Measurements from ENCODE around the gene UBA52. TPM values are rescaled to one million over a fixed set of nuclear protein-coding genes. Genes with fewer than 3 reads are reported as not detected.
"Not testable (repeated sequence)": the region's sequence is repeated elsewhere in the genome, so short reads cannot be mapped to it uniquely, and the experiment has no call there.

UBA52 gene
- 647 and 755 TPM in 2 replicates for total RNA-seq (2014; rRNA removed; shearing (Covaris generic))
- polyA plus RNA-seq (2016; fragmentation: Nextera tagmentation; extraction: Ambion mirVana) = 708 and 711 TPM in 2 replicates

DNA sequence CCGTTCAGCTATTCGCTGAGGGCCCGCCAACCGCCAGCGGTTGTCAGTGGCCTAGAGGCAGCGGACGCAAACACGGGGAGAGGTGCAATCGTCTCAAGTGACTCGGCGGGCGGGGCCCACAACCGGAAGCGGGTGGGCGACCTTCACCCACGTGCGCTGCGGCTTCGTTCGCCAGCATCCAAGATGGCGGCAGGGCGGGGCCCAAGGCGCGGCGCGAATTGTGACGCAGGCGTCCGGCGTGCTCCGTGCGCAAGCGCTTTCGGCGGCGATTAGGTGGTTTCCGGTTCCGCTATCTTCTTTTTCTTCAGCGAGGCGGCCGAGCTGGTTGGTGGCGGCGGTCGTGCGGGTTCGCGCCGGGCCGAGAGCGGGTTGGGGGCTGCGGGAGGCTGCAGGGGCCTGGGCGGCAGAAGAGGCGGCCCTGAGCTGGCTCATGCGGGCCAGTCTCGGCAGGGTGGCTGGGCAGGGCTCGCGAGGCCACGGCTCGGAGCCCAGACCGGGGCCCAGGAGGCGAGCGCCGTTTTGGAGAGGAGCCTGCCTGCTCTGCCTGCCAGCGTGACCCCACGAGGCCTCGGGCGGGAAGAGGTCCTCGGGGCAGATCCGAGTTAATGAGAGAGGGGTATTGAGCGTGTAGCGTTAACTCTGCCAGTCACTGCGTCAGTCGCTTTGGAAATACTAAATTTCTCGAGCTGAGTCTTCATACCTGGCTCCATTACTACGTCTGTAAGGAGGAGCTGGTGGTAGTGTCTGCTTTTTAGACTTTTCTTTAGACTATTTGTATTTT lies at the start of gene UBA52:
Gene UBA52 (plus strand): TSS at position 294 of the 781 bp plus-strand sequence. CDS start 1,444 bp downstream, outside the sequence.
- peaks cover 25% of the 10 kb centered on the region; the same call in 1 of the 2 replicates for H3K36me3 ChIP-seq (ENCODE audit: low read depth)
- no peaks in the 10 kb centered on the region for H3K9me2 ChIP-seq (ENCODE audit: insufficient read depth)
- no peaks in the 10 kb centered on the region for H3K9me3 ChIP-seq (ENCODE audit: low read depth)
- no peaks in the 10 kb centered on the region for H3K27me3 ChIP-seq (replicated peaks; ENCODE audit: insufficient read depth)
- WGBS, 2 experiments (ENCODE audit: low coverage in 1 of 2, low lambda C conversion rate in 2 of 2, missing lambda C conversion rate in 2 of 2) = 1% methylated on average over 73 to 75 of the region's 75 CpGs
- H4K20me1 ChIP-seq (ENCODE audit: insufficient read depth) = no peaks in the 10 kb centered on the region
- H3K4me1 ChIP-seq (ENCODE audit: insufficient read depth) = peaks cover 14% of the 10 kb centered on the region
- in situ Hi-C loops (cut with MboI) = no loop called here
- peak within 1 kb of the TSS; percentile 91 for H3K9ac ChIP-seq
- H3K4me3 ChIP-seq = peak within 1 kb of the TSS; percentile 94
- peak within 1 kb of the TSS; percentile 100 for H3K4me2 ChIP-seq (ENCODE audit: unreplicated experiment)
- no peak for TF ChIP-seq EZH2phosphoT487 (IDR thresholded peaks at IDR 0.05; ENCODE audit: insufficient read depth, low read depth)
- no peak for TF ChIP-seq EZH2 (IDR thresholded peaks at IDR 0.05; ENCODE audit: insufficient read depth, poor library complexity, severe bottlenecking)
- H3F3A ChIP-seq (ENCODE audit: insufficient read depth) = peaks cover 19% of the 10 kb centered on the region
- peaks cover 32% of the 10 kb centered on the region for H3K79me2 ChIP-seq (ENCODE audit: insufficient read depth)
- peak; percentile 100 for DNase-seq
- H3K27ac ChIP-seq = peak within 1 kb of the TSS; percentile 77
- H2AFZ ChIP-seq = peak within 1 kb of the TSS; percentile 83

DNA sequence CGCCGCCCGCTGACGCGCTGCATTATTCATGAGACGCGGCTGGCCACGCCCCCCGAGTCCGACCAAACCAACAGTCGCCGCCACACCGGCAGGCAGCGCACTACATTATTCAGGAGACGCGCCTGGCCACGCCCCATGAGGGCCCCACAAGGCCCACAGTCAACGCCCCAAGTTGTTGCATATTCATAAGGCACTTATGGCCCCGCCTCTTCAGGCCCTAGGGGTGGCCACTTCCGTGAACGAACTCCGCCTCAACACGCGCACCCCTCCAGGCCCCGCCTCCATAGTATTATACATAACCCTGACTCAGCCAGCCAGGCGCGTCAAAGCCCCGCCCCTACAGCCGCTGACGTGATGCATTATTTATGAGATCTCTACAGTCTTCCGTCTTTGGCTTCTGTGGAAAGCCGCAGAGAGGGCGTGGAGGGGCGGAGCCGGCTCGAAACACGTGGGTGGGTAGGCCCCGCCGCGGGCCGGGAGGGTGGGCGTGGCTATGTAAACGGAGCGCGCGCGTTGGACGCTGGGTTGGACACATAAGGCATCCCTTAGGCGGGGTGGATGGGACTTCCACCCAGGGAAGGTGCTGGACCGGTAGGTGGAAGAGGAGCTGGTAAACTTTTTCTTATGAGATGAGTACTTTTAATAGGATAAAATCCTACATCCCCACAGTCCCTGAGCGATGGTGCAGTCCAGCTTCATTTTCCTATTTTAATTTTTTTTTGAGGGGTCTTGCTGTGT lies 49.4 kb upstream of the UBA52 start:
- Histone ChIP-seq H2AFZ (peak overlapping the region; percentile 75), H3K27ac (peak overlapping the region; percentile 98), H3K36me3 (ENCODE audit: low read depth) (no peaks in the 10 kb centered on the region), H3K9me3 (ENCODE audit: low read depth) (no peaks in the 10 kb centered on the region), H3K9me2 (ENCODE audit: insufficient read depth) (no peaks in the 10 kb centered on the region), H3K27me3 (replicated peaks; ENCODE audit: insufficient read depth) (no peaks in the 10 kb centered on the region), H4K20me1 (ENCODE audit: insufficient read depth) (no peaks in the 10 kb centered on the region), H3K4me1 (ENCODE audit: insufficient read depth) (peaks cover 12% of the 10 kb centered on the region), H3K79me2 (ENCODE audit: insufficient read depth) (peaks cover 44% of the 10 kb centered on the region), H3K4me2 (ENCODE audit: unreplicated experiment) (peak overlapping the region; percentile 56), H3K4me3 (peak overlapping the region; percentile 90), H3F3A (ENCODE audit: insufficient read depth) (peaks cover 25% of the 10 kb centered on the region; the same call in 1 of the 2 replicates), H3K9ac (peak overlapping the region; percentile 98)
- WGBS, 2 experiments (ENCODE audit: low coverage in 1 of 2, low lambda C conversion rate in 2 of 2, missing lambda C conversion rate in 2 of 2) = 1% methylated on average over 46 to 47 of the region's 51 CpGs
- in situ Hi-C loops (cut with MboI) = no loop called here
- peak; percentile 100 for DNase-seq
- TF ChIP-seq EZH2 (IDR thresholded peaks at IDR 0.05; ENCODE audit: insufficient read depth, poor library complexity, severe bottlenecking) (no peak), EZH2phosphoT487 (IDR thresholded peaks at IDR 0.05; ENCODE audit: insufficient read depth, low read depth) (no peak)

DNA sequence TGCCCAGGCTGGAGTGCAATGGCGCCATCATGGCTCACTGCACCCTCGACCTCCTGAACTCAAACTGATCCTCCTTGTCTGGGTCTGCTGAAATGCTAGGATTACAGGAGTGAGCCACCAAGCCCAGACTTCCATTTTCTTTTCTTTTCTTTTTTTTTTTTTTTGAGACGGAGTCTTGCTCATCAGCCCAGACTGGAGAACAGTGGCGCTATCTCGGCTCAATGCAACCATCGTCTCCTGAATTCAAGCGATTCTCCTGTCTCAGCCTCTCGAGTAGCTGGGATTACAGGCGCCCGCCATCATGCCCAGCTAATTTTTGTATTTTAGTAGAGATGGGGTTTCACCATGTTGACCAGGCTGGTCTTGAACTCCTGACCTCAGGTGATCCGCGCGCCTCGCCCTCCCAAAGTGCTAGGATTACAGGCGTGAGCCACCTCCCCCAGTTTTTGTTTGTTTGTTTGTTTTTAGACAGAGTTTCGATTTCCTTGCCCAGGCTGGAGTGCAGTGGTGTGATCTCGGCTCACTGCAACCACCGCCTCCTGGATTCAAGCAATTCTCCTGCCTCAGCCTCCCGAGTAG lies 48.7 kb upstream of the UBA52 start:
- in situ Hi-C loops (cut with MboI); H3K36me3 ChIP-seq (ENCODE audit: low read depth); H3K9me2 ChIP-seq (ENCODE audit: insufficient read depth); H4K20me1 ChIP-seq (ENCODE audit: insufficient read depth); H3K27me3 ChIP-seq (replicated peaks; ENCODE audit: insufficient read depth); H3K9me3 ChIP-seq (ENCODE audit: low read depth): not testable (repeated sequence)
- peak overlapping the region; percentile 56 for H3K4me3 ChIP-seq
- DNase-seq = peak; percentile 41
- 67 to 68% methylated on average over 19 of the region's 19 CpGs for WGBS, 2 experiments (ENCODE audit: low coverage in 1 of 2, low lambda C conversion rate in 2 of 2, missing lambda C conversion rate in 2 of 2)
- H3K4me1 ChIP-seq (ENCODE audit: insufficient read depth) = peaks cover 12% of the 10 kb centered on the region
- H3K27ac ChIP-seq = peak overlapping the region; percentile 37
- H3K79me2 ChIP-seq (ENCODE audit: insufficient read depth) = peaks cover 37% of the 10 kb centered on the region
- peak overlapping the region; percentile 44 for H3K9ac ChIP-seq
- peak overlapping the region; percentile 75 for H2AFZ ChIP-seq
- H3F3A ChIP-seq (ENCODE audit: insufficient read depth) = peaks cover 23% of the 10 kb centered on the region; the same call in 1 of the 2 replicates
- H3K4me2 ChIP-seq (ENCODE audit: unreplicated experiment) = peak overlapping the region; percentile 56

DNA sequence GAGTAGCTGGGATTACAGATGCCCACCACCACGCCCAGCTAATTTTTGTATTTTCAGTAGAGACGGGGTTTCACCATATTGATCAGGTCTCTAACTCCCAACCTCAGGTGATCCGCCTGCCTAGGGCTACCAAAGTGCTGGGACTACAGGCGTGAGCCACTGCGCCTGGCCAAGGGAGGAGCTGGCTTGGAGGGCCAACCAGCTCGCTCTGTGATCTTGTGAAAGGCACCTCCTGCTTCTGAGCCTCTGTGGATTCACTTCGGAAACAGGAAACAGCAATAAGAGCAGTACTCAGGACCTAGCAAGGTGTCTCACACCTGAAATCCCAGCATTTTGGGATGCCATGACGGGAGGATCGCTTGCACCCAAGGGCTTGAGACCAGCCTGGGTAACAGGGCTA lies 47.8 kb upstream of the UBA52 start:
- no peaks in the 10 kb centered on the region for H3K9me3 ChIP-seq (ENCODE audit: low read depth)
- peaks cover 28% of the 10 kb centered on the region for H3K79me2 ChIP-seq (ENCODE audit: insufficient read depth)
- no peaks in the 10 kb centered on the region for H4K20me1 ChIP-seq (ENCODE audit: insufficient read depth)
- WGBS, 2 experiments (ENCODE audit: low coverage in 1 of 2, low lambda C conversion rate in 2 of 2, missing lambda C conversion rate in 2 of 2) = 91 to 94% methylated on average over 9 of the region's 9 CpGs
- in situ Hi-C loops (cut with MboI) = no loop called here
- peaks cover 12% of the 10 kb centered on the region for H3K4me1 ChIP-seq (ENCODE audit: insufficient read depth)
- TF ChIP-seq EZH2phosphoT487 (IDR thresholded peaks at IDR 0.05; ENCODE audit: insufficient read depth, low read depth) (no peak), EZH2 (IDR thresholded peaks at IDR 0.05; ENCODE audit: insufficient read depth, poor library complexity, severe bottlenecking) (no peak)
- H3F3A ChIP-seq (ENCODE audit: insufficient read depth) = peaks cover 16% of the 10 kb centered on the region; the same call in 1 of the 2 replicates
- no peak overlapping the region for H2AFZ ChIP-seq
- no peak overlapping the region for H3K4me2 ChIP-seq (ENCODE audit: unreplicated experiment)
- H3K9me2 ChIP-seq (ENCODE audit: insufficient read depth) = no peaks in the 10 kb centered on the region
- DNase-seq = no peak
- H3K36me3 ChIP-seq (ENCODE audit: low read depth) = no peaks in the 10 kb centered on the region
- no peak overlapping the region for H3K4me3 ChIP-seq
- H3K27me3 ChIP-seq (replicated peaks; ENCODE audit: insufficient read depth) = no peaks in the 10 kb centered on the region
- H3K27ac ChIP-seq = no peak overlapping the region
- H3K9ac ChIP-seq = no peak overlapping the region

All from GM23248 (cell line).